Activated naive CD8-positive, alpha-beta T cell treated with anti-CD3 and anti-CD28 coated beads, Interleukin-2, amount 10 ng/mL, durations not matched to agents 7 days and 5 days (primary cell): ENCODE results near the gene HSP90AB1. TPM values are rescaled to one million over a fixed set of nuclear protein-coding genes. Genes with fewer than 3 reads are reported as not detected.

Experiments used
- ATAC-seq: fragments of 150-1000 bp; cut with Tn5 transposase; one replicate; pipeline ENCODE4 v1.10.0; 2021; ENCODE audit warnings: low read depth, moderate library complexity
- POLR2A ChIA-PET: fragments of 350-600 bp; sonication (Branson Sonifier 250); formaldehyde crosslinking; loops from one replicate; lab custom pipeline; 2021; ENCODE audit warnings: antibody characterized with exemption; lab: Charles Lee
- DNase-seq: peaks from one replicate; pipeline ENCODE4 v3.0.0; 2021
- H3K27ac Mint-ChIP-seq: one replicate; pipeline ENCODE4 v1.8.0; 2022; ENCODE audit warnings: mild to moderate bottlenecking, mixed read lengths
- H3K27me3 Mint-ChIP-seq: one replicate; pipeline ENCODE4 v1.8.0; 2022; ENCODE audit warnings: mild to moderate bottlenecking, moderate library complexity, mixed read lengths
- H3K36me3 Mint-ChIP-seq: one replicate; pipeline ENCODE4 v1.8.0; 2021; ENCODE audit warnings: mild to moderate bottlenecking, mixed read lengths
- H3K4me1 Mint-ChIP-seq: one replicate; pipeline ENCODE4 v1.8.0; 2021; ENCODE audit warnings: mixed read lengths
- H3K4me3 Mint-ChIP-seq: one replicate; pipeline ENCODE4 v1.8.0; 2022; ENCODE audit warnings: mild to moderate bottlenecking, moderate library complexity, mixed read lengths
- H3K9me3 Mint-ChIP-seq: one replicate; pipeline ENCODE4 v1.8.0; 2021; ENCODE audit warnings: mixed read lengths
- total RNA-seq, 2 experiments: library from RNA; stranded (reverse); gene quantifications; one replicate each; pipeline ENCODE4 v1.2.3, GENCODE V29; 2021

The HSP90AB1 gene
- total RNA-seq, 2 experiments from 2014 or later = 453 to 466 TPM

- Mint-ChIP-seq H3K4me3 (peak within 1 kb of the TSS; percentile 91), H3K27ac (peak within 1 kb of the TSS; percentile 92), H3K36me3 (peaks cover 25% of the 10 kb centered on the region), H3K4me1 (peaks cover 46% of the 10 kb centered on the region), H3K27me3 (no peaks in the 10 kb centered on the region), H3K9me3 (no peaks in the 10 kb centered on the region)
- POLR2A ChIA-PET = interaction anchor here (0.5 to 4.3 kb wide), 6 partner anchors 8 to 90 kb away, joined by 3 to 111 read pairs (median 3); partner anchors contain the start of genes HSP90AB1 and NFKBIE
- peak; percentile 85 for DNase-seq
- ATAC-seq = peak; percentile 76
These were observed 10.3 kb downstream of the HSP90AB1 start, which contains the start of gene SLC35B2 for GRCh38 chr6:44257025-44257752. Gene SLC35B2, minus strand, starts transcription at chr6:44257528. Its CDS starts 118 bp downstream, at chr6:44257410.

GRCh38 chr6:44257753-44258324, 10.9 kb downstream of the HSP90AB1 start:
- Mint-ChIP-seq H3K27ac (peak overlapping the region; percentile 92), H3K36me3 (peaks cover 25% of the 10 kb centered on the region), H3K27me3 (no peaks in the 10 kb centered on the region), H3K4me3 (peak overlapping the region; percentile 85), H3K4me1 (peaks cover 51% of the 10 kb centered on the region), H3K9me3 (no peaks in the 10 kb centered on the region)
- POLR2A ChIA-PET = interaction anchor here (4.3 kb wide), 1 partner anchor 11 kb away, joined by 111 read pairs; the partner anchor contains the start of gene HSP90AB1
- ATAC-seq (no peak), DNase-seq (no peak)

- ATAC-seq = no peak
- no peaks in the 10 kb centered on the region for H3K27me3 Mint-ChIP-seq
- H3K27ac Mint-ChIP-seq = peak overlapping the region; percentile 92
- POLR2A ChIA-PET = interaction anchor here (4.3 kb wide), 1 partner anchor 11 kb away, joined by 111 read pairs; the partner anchor contains the start of gene HSP90AB1
- DNase-seq = no peak
- H3K4me3 Mint-ChIP-seq = peak overlapping the region; percentile 85
- peaks cover 22% of the 10 kb centered on the region for H3K36me3 Mint-ChIP-seq
- no peaks in the 10 kb centered on the region for H3K9me3 Mint-ChIP-seq
- peaks cover 54% of the 10 kb centered on the region for H3K4me1 Mint-ChIP-seq
These were observed 11.5 kb downstream of the HSP90AB1 start for GRCh38 chr6:44258325-44258863.

- POLR2A ChIA-PET = no interaction called here
- Mint-ChIP-seq H3K4me1 (peaks cover 58% of the 10 kb centered on the region), H3K9me3 (no peaks in the 10 kb centered on the region), H3K27ac (peak overlapping the region; percentile 92), H3K4me3 (no peak overlapping the region), H3K27me3 (no peaks in the 10 kb centered on the region), H3K36me3 (peaks cover 24% of the 10 kb centered on the region)
- DNase-seq (no peak), ATAC-seq (no peak)
These were observed 12.0 kb downstream of the HSP90AB1 start for GRCh38 chr6:44258921-44259320.

DNA sequence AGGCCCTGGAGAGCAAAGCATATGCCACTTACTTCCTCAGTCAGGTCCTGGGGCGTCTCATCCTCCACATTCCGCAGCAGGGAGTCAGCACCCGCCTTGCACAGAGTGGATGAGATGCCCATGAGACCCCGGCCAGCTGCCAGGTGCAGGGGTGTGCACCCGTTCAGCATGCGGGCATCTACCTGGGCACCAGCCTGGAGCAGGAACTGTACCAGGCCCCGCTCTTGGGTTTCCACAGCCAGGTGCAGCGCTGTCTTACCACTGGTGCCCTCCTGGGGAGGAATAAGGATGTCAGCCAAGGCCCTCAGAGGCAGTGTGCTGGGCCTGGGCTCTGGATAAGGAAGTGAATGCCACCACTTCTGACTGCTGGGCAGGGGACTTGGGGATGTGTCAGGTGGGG, 13.1 kb downstream of the HSP90AB1 start:
- no peak overlapping the region for H3K27ac Mint-ChIP-seq
- DNase-seq (no peak), ATAC-seq (no peak)
- H3K4me3 Mint-ChIP-seq = no peak overlapping the region
- POLR2A ChIA-PET = interaction anchor here (1.3 kb wide), 1 partner anchor 14 kb away, joined by 4 read pairs; the partner anchor contains the start of gene HSP90AB1
- H3K36me3 Mint-ChIP-seq = peaks cover 26% of the 10 kb centered on the region
- H3K9me3 Mint-ChIP-seq = no peaks in the 10 kb centered on the region
- peaks cover 58% of the 10 kb centered on the region for H3K4me1 Mint-ChIP-seq
- no peaks in the 10 kb centered on the region for H3K27me3 Mint-ChIP-seq

- Mint-ChIP-seq H3K27me3 (no peaks in the 10 kb centered on the region), H3K27ac (peak overlapping the region; percentile 58), H3K4me1 (peaks cover 55% of the 10 kb centered on the region), H3K4me3 (no peak overlapping the region), H3K36me3 (peaks cover 26% of the 10 kb centered on the region), H3K9me3 (no peaks in the 10 kb centered on the region)
- POLR2A ChIA-PET = interaction anchor here (1.3 to 2.3 kb wide), 2 partner anchors 13 to 14 kb away, joined by 4 to 28 read pairs; partner anchors contain the start of gene HSP90AB1
- DNase-seq (no peak), ATAC-seq (no peak)
These were observed 13.8 kb downstream of the HSP90AB1 start for GRCh38 chr6:44260451-44261297.

- H3K9me3 Mint-ChIP-seq = no peaks in the 10 kb centered on the region
- H3K4me1 Mint-ChIP-seq = peaks cover 52% of the 10 kb centered on the region
- no peaks in the 10 kb centered on the region for H3K27me3 Mint-ChIP-seq
- peak overlapping the region; percentile 98 for H3K27ac Mint-ChIP-seq
- POLR2A ChIA-PET = interaction anchor here (1.4 to 2.3 kb wide), 2 partner anchors 14 to 16 kb away, joined by 6 to 28 read pairs; partner anchors contain the start of gene HSP90AB1
- peaks cover 23% of the 10 kb centered on the region for H3K36me3 Mint-ChIP-seq
- DNase-seq (no peak), ATAC-seq (no peak)
- H3K4me3 Mint-ChIP-seq = no peak overlapping the region
These were observed 14.7 kb downstream of the HSP90AB1 start for GRCh38 chr6:44261581-44261980.

DNA sequence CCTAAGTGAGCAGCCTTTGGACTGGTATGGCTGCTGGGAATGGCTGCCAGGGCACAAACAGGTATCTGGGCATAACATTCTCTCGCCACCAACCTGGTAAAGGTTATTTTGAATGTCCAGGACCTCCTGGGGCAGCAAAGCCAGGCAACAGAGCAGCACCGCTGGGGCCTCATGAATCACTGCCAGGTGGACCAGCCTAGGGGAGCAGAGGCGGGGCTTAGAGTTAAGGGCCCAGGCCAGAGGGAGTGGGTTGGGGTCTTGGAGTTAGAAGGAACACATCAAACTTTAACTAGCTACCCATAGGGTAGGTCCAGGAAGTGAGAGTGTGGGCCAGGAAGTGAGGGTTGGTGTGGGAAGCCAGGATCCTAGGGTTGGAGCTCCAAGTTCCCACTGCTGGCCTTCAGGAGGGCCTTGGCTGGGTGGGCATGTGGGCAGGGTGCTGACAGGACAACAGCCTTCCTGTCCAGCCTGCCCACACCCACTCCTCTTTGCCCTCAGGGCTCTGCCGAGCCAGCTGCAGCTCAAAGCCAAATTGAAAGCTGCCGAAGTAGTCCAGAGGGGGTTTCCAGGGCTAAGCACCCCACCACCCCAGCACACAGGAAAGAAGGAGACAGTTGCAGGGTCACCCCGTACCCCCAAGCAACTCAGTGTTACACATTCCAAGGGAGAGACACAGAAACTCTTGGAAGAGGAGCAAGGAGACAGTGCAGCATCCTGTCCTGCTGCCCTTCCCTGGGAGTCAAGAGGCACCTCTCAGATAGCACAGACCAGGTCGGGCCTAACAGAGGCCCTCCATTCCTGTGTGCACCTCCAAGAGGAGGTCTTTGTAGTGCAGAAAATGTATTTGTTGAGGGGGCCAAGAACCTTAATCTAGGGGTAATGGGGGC, 15.8 kb downstream of the HSP90AB1 start:
- POLR2A ChIA-PET = interaction anchor here (1.4 to 4.7 kb wide), 3 partner anchors 7 to 17 kb away, joined by 6 to 28 read pairs (median 23); partner anchors contain the start of gene HSP90AB1
- peak overlapping the region; percentile 99 for H3K4me3 Mint-ChIP-seq
- H3K27me3 Mint-ChIP-seq = no peaks in the 10 kb centered on the region
- H3K27ac Mint-ChIP-seq = peak overlapping the region; percentile 98
- peaks cover 56% of the 10 kb centered on the region for H3K4me1 Mint-ChIP-seq
- H3K9me3 Mint-ChIP-seq = no peaks in the 10 kb centered on the region
- no peak for ATAC-seq
- DNase-seq = no peak
- H3K36me3 Mint-ChIP-seq = peaks cover 21% of the 10 kb centered on the region

DNA sequence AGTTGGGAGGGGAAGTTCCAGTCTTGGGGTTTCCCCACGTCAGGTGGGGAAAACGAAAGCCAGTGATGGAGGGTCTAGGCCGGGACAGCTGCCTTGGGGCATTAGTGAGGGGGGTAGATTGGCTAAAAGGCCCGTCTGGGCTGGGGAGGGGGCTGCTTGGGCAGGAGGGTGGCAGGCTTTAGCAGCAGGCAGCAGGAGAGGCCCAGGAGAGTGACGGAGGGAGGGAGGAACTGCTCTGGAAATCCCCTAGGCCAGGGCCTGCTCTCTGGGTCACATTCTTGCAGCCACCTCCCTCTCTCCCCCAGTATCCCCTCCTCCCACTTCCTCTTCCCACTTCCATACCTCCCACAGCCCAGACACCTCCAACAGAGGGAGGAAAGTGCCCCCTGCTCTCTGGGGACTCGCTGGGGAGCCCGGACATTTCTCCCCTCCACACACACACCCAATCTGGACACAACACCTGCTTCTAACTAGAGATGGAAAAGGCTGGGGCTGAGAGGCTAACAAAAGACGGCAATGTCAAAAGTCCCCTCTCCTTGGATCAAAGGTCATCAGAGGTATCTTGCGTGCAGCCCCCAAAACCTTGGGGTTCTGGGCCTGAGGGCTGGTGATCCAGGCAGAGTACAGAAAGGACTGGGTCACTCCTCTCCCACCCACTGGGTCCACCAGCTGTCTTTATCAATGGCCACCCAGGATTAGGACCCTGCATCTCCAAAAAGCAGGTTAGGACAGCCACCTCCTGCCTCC, 16.6 kb downstream of the HSP90AB1 start:
- peaks cover 16% of the 10 kb centered on the region for H3K36me3 Mint-ChIP-seq
- peak; percentile 7 for ATAC-seq
- no peak for DNase-seq
- H3K4me1 Mint-ChIP-seq = peaks cover 51% of the 10 kb centered on the region
- H3K27ac Mint-ChIP-seq = peak overlapping the region; percentile 98
- POLR2A ChIA-PET = interaction anchor here (1.1 to 4.7 kb wide), 5 partner anchors 8 to 49 kb away, joined by 3 to 30 read pairs (median 23); partner anchors contain the start of gene HSP90AB1
- peak overlapping the region; percentile 99 for H3K4me3 Mint-ChIP-seq
- peaks cover 5% of the 10 kb centered on the region for H3K27me3 Mint-ChIP-seq
- no peaks in the 10 kb centered on the region for H3K9me3 Mint-ChIP-seq

DNA sequence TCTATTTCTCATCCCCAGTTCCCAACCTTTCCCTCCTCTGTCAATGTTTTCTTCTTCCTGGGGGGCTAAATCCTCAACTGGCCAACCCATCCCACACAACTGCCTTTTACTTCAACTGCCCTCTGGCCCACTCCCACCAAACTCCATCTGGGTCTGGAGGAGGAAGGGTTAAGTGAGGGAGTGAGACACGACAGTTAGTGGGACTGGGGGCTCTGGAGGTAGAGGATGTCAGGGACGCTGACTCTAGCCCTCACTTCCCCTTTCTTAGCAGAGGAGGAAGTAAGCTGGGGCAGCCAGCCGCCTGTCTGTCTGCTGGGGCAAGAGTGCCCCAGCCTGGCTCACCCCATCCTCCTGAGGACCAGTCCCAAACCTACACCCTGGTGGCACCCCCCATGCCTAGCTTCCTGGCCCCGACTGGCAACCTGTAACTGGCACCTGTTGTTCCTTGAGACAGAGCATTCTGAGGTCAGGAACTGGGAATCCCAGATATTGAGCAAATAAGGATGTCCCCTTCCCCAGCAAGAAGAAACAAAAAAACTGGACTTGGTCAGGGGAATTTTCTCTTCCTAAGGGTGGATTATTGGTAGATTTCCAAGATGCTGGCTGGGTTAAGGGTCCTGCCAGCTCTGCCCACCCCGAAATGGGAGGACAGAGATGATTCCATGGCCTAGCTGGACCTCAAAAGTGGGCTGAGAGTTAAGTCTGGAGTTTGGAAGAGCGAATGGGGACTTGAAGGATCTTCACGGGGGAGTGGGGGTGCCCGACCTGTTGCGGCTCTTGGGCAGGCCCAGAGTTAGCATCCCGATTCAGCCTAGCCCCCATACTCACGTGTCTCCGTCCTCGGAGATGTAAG, 17.5 kb downstream of the HSP90AB1 start:
- H3K4me1 Mint-ChIP-seq = peaks cover 48% of the 10 kb centered on the region
- H3K9me3 Mint-ChIP-seq = no peaks in the 10 kb centered on the region
- peaks cover 14% of the 10 kb centered on the region for H3K27me3 Mint-ChIP-seq
- peaks cover 11% of the 10 kb centered on the region for H3K36me3 Mint-ChIP-seq
- DNase-seq (peak; percentile 57), ATAC-seq (peak; percentile 33)
- H3K4me3 Mint-ChIP-seq = peak overlapping the region; percentile 99
- POLR2A ChIA-PET = interaction anchor here (0.6 to 4.7 kb wide), 5 partner anchors 9 to 48 kb away, joined by 3 to 30 read pairs (median 4); partner anchors contain the start of gene HSP90AB1
- H3K27ac Mint-ChIP-seq = peak overlapping the region; percentile 98
